Measurements from ENCODE around the gene RAB31. TPM values are rescaled to one million over a fixed set of nuclear protein-coding genes. Genes with fewer than 3 reads are reported as not detected.

Gene RAB31
- total RNA-seq, 1 experiment from 2014 or later, result 32.9 TPM

DNA sequence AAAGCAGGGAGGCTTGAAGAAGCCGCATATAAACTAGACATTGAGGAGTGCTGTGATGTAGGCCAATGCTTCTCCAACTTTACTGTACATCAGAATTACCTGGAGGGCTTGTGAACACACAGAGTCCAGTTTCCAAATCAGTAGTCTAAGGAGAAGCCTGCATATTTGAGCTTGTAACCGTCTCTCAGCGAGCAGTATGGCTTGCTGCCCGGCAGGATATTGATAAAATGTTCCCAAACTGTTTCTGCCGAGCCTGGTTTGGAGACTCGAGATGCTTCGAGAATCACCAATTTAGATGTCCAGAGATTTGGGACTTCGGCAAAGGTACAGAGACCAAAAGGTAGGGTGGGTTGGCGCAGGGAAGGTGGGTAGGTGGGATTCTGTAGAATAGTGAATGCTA, 11.0 kb upstream of the RAB31 start:
- H3K4me1 Mint-ChIP-seq, result peaks cover 11% of the 10 kb centered on the region
- H3K9me3 Mint-ChIP-seq, result no peaks in the 10 kb centered on the region
- POLR2A ChIA-PET, result no interaction called here
- no peak overlapping the region for H3K4me3 Mint-ChIP-seq
- DNase-seq (ENCODE audit: low spot score) (no peak), ATAC-seq (no peak)
- no peaks in the 10 kb centered on the region for H3K27me3 Mint-ChIP-seq (ENCODE audit: low read depth)
- H3K36me3 Mint-ChIP-seq, result no peaks in the 10 kb centered on the region
- CTCF ChIA-PET, result interaction anchor here (0.7 kb wide), 1 partner anchor 54 kb away, joined by 3 read pairs; no protein-coding TSS in a partner anchor
- no peak overlapping the region for H3K27ac Mint-ChIP-seq
- no peak for TF ChIP-seq OVOL2 (CRISPR knock-in tag; IDR thresholded peaks at IDR 0.05; ENCODE audit: borderline replicate concordance)
- no peak for TF ChIP-seq ZNF317 (CRISPR knock-in tag; IDR thresholded peaks at IDR 0.05; ENCODE audit: borderline replicate concordance, low read depth)
- no peak for TF ChIP-seq IRF2 (CRISPR knock-in tag; IDR thresholded peaks at IDR 0.05; ENCODE audit: borderline replicate concordance, low read depth)
- TF ChIP-seq, protein P1, sequence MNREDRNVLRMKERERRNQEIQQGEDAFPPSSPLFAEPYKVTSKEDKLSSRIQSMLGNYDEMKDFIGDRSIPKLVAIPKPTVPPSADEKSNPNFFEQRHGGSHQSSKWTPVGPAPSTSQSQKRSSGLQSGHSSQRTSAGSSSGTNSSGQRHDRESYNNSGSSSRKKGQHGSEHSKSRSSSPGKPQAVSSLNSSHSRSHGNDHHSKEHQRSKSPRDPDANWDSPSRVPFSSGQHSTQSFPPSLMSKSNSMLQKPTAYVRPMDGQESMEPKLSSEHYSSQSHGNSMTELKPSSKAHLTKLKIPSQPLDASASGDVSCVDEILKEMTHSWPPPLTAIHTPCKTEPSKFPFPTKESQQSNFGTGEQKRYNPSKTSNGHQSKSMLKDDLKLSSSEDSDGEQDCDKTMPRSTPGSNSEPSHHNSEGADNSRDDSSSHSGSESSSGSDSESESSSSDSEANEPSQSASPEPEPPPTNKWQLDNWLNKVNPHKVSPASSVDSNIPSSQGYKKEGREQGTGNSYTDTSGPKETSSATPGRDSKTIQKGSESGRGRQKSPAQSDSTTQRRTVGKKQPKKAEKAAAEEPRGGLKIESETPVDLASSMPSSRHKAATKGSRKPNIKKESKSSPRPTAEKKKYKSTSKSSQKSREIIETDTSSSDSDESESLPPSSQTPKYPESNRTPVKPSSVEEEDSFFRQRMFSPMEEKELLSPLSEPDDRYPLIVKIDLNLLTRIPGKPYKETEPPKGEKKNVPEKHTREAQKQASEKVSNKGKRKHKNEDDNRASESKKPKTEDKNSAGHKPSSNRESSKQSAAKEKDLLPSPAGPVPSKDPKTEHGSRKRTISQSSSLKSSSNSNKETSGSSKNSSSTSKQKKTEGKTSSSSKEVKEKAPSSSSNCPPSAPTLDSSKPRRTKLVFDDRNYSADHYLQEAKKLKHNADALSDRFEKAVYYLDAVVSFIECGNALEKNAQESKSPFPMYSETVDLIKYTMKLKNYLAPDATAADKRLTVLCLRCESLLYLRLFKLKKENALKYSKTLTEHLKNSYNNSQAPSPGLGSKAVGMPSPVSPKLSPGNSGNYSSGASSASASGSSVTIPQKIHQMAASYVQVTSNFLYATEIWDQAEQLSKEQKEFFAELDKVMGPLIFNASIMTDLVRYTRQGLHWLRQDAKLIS (CRISPR knock-in tag; IDR thresholded peaks at IDR 0.05; ENCODE audit: borderline replicate concordance), result no peak
- no peak for TF ChIP-seq FOXK1 (CRISPR knock-in tag; IDR thresholded peaks at IDR 0.05)

DNA sequence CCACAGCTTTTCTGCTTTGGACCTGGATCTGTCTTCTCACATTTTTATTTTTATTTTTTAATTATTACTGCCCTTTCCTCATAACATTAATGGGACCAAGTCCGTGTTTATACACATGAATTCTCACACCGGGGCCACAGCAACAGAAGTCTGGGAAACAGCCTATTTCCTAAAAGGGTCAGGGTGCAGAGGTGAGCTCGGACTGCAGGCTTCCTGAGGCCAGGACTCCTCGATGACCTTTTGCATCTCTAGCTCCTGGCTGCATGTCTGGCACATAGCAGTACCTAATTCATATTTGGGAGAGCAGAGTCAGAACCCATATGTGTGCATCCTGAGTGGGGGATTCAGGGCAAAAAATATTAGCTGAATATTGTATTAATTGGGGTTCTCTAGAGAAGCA, 9.6 kb upstream of the RAB31 start:
- POLR2A ChIA-PET, result interaction anchor here (0.6 kb wide), 1 partner anchor 236 kb away, joined by 4 read pairs; no protein-coding TSS in a partner anchor
- H3K27ac Mint-ChIP-seq, result no peak overlapping the region
- H3K4me1 Mint-ChIP-seq, result peaks cover 12% of the 10 kb centered on the region
- H3K27me3 Mint-ChIP-seq (ENCODE audit: low read depth), result no peaks in the 10 kb centered on the region
- no peak for ATAC-seq
- no peaks in the 10 kb centered on the region for H3K36me3 Mint-ChIP-seq
- CTCF ChIA-PET, result no interaction called here
- no peak for TF ChIP-seq OVOL2 (CRISPR knock-in tag; IDR thresholded peaks at IDR 0.05; ENCODE audit: borderline replicate concordance)
- TF ChIP-seq, protein P2, sequence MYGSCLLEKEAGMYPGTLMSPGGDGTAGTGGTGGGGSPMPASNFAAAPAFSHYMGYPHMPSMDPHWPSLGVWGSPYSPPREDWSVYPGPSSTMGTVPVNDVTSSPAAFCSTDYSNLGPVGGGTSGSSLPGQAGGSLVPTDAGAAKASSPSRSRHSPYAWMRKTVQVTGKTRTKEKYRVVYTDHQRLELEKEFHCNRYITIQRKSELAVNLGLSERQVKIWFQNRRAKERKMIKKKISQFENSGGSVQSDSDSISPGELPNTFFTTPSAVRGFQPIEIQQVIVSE (CRISPR knock-in tag; IDR thresholded peaks at IDR 0.05; ENCODE audit: borderline replicate concordance), result no peak
- TF ChIP-seq, protein P1 (CRISPR knock-in tag; IDR thresholded peaks at IDR 0.05; ENCODE audit: borderline replicate concordance), result no peak
- TF ChIP-seq, protein P3, sequence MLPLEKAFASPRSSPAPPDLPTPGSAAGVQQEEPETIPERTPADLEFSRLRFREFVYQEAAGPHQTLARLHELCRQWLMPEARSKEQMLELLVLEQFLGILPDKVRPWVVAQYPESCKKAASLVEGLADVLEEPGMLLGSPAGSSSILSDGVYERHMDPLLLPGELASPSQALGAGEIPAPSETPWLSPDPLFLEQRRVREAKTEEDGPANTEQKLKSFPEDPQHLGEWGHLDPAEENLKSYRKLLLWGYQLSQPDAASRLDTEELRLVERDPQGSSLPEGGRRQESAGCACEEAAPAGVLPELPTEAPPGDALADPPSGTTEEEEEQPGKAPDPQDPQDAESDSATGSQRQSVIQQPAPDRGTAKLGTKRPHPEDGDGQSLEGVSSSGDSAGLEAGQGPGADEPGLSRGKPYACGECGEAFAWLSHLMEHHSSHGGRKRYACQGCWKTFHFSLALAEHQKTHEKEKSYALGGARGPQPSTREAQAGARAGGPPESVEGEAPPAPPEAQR (CRISPR knock-in tag; IDR thresholded peaks at IDR 0.05), result no peak
- no peaks in the 10 kb centered on the region for H3K9me3 Mint-ChIP-seq
- no peak for DNase-seq (ENCODE audit: low spot score)
- no peak overlapping the region for H3K4me3 Mint-ChIP-seq

DNA sequence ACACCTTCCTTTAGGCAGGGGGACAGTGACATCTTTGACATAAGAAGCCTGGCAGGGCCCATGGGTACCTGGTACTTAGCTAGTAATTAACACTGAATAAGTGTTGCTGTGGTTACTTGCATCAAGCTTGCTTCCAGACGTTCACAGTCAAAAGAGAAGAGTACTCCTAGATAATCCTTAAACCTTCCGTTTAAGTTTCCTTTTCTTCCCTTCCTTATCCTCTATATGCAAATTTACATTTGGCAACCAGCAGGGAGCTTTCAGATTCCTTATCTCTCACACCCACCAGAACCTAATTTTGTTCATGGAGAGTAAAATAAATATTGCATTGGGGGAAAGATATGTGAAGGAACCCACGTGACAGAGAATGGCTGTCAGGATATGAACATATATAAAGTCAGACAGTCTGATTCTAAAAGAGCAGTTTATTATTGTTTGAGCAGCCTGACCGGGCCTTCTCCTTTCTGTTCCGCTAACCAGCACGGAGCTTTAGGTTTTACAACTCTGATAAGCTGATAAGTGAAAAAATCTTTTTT, 7.8 kb upstream of the RAB31 start:
- DNase-seq (ENCODE audit: low spot score) (no peak), ATAC-seq (no peak)
- no peaks in the 10 kb centered on the region for H3K27me3 Mint-ChIP-seq (ENCODE audit: low read depth)
- no peaks in the 10 kb centered on the region for H3K36me3 Mint-ChIP-seq
- no peaks in the 10 kb centered on the region for H3K9me3 Mint-ChIP-seq
- ChIA-PET POLR2A (no interaction called here), CTCF (interaction anchor here (0.6 to 0.7 kb wide), 4 partner anchors 51 to 304 kb away, joined by 3 to 5 read pairs (median 4); no protein-coding TSS in a partner anchor)
- peaks cover 15% of the 10 kb centered on the region for H3K4me1 Mint-ChIP-seq
- no peak overlapping the region for H3K4me3 Mint-ChIP-seq
- no peak overlapping the region for H3K27ac Mint-ChIP-seq
- TF ChIP-seq NR2C2 (CRISPR knock-in tag; IDR thresholded peaks at IDR 0.05), result no peak
- TF ChIP-seq, protein P4, sequence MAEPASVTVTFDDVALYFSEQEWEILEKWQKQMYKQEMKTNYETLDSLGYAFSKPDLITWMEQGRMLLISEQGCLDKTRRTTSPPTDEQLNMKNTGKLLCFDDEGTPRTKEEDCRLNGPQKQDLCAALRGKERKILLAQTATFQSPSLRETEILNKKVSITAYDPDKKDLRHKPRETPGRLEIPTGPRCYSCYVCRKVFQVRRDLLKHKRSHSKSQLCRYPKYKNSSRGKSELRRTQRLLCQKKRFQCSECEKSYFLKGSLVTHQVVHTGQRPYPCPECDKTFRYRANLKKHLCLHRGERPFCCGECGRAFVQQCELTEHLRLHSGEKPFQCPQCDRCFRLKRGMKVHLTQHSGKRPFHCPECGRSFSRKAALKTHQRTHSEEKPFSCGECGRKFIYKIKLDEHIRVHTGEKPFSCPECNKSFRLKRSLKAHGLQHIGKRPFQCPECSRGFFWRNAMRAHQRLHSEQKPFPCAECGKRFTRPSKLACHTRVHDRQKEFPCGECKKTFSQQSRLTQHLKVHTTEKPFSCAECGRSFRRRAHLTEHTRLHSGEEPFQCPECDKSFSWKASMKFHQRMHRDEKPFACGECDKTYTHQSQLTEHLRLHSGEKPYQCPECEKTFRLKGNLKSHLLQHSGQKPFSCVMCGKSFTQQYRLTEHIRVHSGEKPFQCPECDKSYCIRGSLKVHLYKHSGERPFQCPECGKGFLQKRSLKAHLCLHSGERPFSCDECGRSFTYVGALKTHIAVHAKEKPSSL (CRISPR knock-in tag; conservative IDR thresholded peaks at IDR 0.05), result no peak
- TF ChIP-seq SP1 (CRISPR knock-in tag; conservative IDR thresholded peaks at IDR 0.05), result no peak

Data from WTC11 (cell line).